GM12878 (cell line): ENCODE results near the gene TRPC3. TPM values are rescaled to one million over a fixed set of nuclear protein-coding genes. Genes with fewer than 3 reads are reported as not detected.

ENCODE experiments used
- ATAC-seq: fragments of 200-7000 bp; cut with Tn5 transposase; 3 replicates; pipeline ENCODE4 v1.9.1; 2020; ENCODE audit warnings: mild to moderate bottlenecking, moderate library complexity
- BruUV-seq: library from RNA; stranded (reverse); fragments of 400-500 nt; replicated peaks from 2 replicates; lab custom pipeline; 2021; lab: Mats Ljungman, UMichigan
- CTCF ChIA-PET: fragments of 300-600 bp; sonication (Branson Sonifier 250); formaldehyde crosslinking; extraction: SDS; loops from one replicate; lab custom pipeline; 2021; ENCODE audit warnings: inconsistent platforms; lab: Yijun Ruan, JAX
- POLR2A ChIA-PET: fragments of 350-600 bp; formaldehyde crosslinking; extraction: SDS; loops from one replicate; lab custom pipeline; 2021; ENCODE audit warnings: inconsistent platforms; lab: Charles Lee
- RAD21 ChIA-PET: fragments of 300-600 bp; sonication (Branson Sonifier 250); formaldehyde crosslinking; loops from one replicate; lab custom pipeline; 2023; ENCODE audit warnings: antibody characterized with exemption; ENCODE audit not compliant: unreplicated experiment; lab: Charles Lee
- SMC1A ChIA-PET: fragments of 300-600 bp; sonication (Branson Sonifier 250); formaldehyde crosslinking; loops from one replicate; lab custom pipeline; 2023; ENCODE audit not compliant: unreplicated experiment, uncharacterized antibody; lab: Charles Lee
- DNase-seq: peaks from one replicate; pipeline ENCODE4 v3.0.0-alpha.2; 2011; ENCODE audit warnings: low read depth, low spot score
- FAIRE-seq: peaks from 3 replicates; lab custom pipeline; 2011; peaks lifted over from hg19 to GRCh38; lab: Jason Lieb, UNC
- H2AFZ ChIP-seq: 2 replicates; pipeline ENCODE4 v1.6.0; 2011; ENCODE audit warnings: low read depth, low read length, control low read depth; ENCODE audit not compliant: control insufficient read depth
- H3K27ac ChIP-seq: 2 replicates; pipeline ENCODE4 v1.5.1; 2011; ENCODE audit warnings: control low read depth; ENCODE audit not compliant: control insufficient read depth, insufficient read depth
- H3K27me3 ChIP-seq, 2 experiments: replicated peaks in 1 of 2; 2 replicates each; pipeline versions ENCODE4 v1.6.0 to v1.6.1; 2011; ENCODE audit warnings: low read length in 1 of 2; ENCODE audit not compliant: control insufficient read depth in 2 of 2, insufficient read depth in 2 of 2
- H3K36me3 ChIP-seq, 2 experiments: 2 replicates each; pipeline ENCODE4 v1.5.1; 2011; ENCODE audit warnings: low read length in 1 of 2; ENCODE audit not compliant: control insufficient read depth in 2 of 2, insufficient read depth in 2 of 2
- H3K4me1 ChIP-seq: 2 replicates; pipeline ENCODE4 v1.6.1; 2011; ENCODE audit warnings: mild to moderate bottlenecking, low read length, moderate library complexity, mixed read lengths; ENCODE audit not compliant: control insufficient read depth, insufficient read depth
- H3K4me2 ChIP-seq: 2 replicates; pipeline ENCODE4 v1.6.0; 2011; ENCODE audit warnings: control low read depth; ENCODE audit not compliant: control insufficient read depth, insufficient read depth
- H3K4me3 ChIP-seq: fragments of 200-600 bp; sonication (generic); 2 replicates; pipeline ENCODE4 v1.5.1; 2016
- H3K79me2 ChIP-seq: 2 replicates; pipeline ENCODE4 v1.6.0; 2011; ENCODE audit warnings: low read length; ENCODE audit not compliant: control insufficient read depth, insufficient read depth
- H3K9ac ChIP-seq: 2 replicates; pipeline ENCODE4 v1.8.0; 2011; ENCODE audit warnings: low read length, control low read depth, mixed read lengths; ENCODE audit not compliant: control insufficient read depth, insufficient read depth
- H3K9me3 ChIP-seq: replicated peaks from 3 replicates; pipeline ENCODE4 v1.5.1; 2011; ENCODE audit warnings: mild to moderate bottlenecking, low read length; ENCODE audit not compliant: control insufficient read depth, insufficient read depth
- H4K20me1 ChIP-seq: 2 replicates; pipeline ENCODE4 v1.6.0; 2011; ENCODE audit not compliant: control insufficient read depth, insufficient read depth
- ESRRA ChIP-seq: IDR thresholded peaks from 2 replicates; pipeline ENCODE4 v1.6.1; 2012; ENCODE audit warnings: mild to moderate bottlenecking, low read length, improper control_type of control experiment
- FOXM1 ChIP-seq: IDR thresholded peaks from 2 replicates; pipeline ENCODE4 v1.6.1; 2012; ENCODE audit warnings: low read depth, mild to moderate bottlenecking, inconsistent platforms, low read length, moderate library complexity
- HDGF ChIP-seq: fragments of 450-650 bp; IDR thresholded peaks from 2 replicates; pipeline ENCODE4 v1.6.1; 2016; ENCODE audit warnings: antibody characterized with exemption
- RELA ChIP-seq: fragments of 450-650 bp; IDR thresholded peaks from 2 replicates; pipeline ENCODE4 v1.8.0; 2014; ENCODE audit warnings: borderline replicate concordance; ENCODE audit not compliant: partially characterized antibody
- SIX5 ChIP-seq: IDR thresholded peaks from 2 replicates; pipeline ENCODE4 v1.6.1; 2011; ENCODE audit warnings: mild to moderate bottlenecking, low read depth, low read length, moderate library complexity; ENCODE audit not compliant: severe bottlenecking
- SUPT20H ChIP-seq: IDR thresholded peaks from 2 replicates; pipeline ENCODE4 v1.6.1; 2011; ENCODE audit warnings: low read depth, mild to moderate bottlenecking, low read length, moderate library complexity, borderline replicate concordance; ENCODE audit not compliant: control insufficient read depth
- WRNIP1 ChIP-seq: IDR thresholded peaks from 2 replicates; pipeline ENCODE4 v1.6.1; 2011; ENCODE audit warnings: low read depth, low read length, improper control_type of control experiment, borderline replicate concordance
- YBX1 ChIP-seq: fragments of 450-650 bp; IDR thresholded peaks from 2 replicates; pipeline ENCODE4 v1.6.1; 2016; ENCODE audit warnings: antibody characterized with exemption
- WGBS: methylation state at CpG from one replicate; pipeline ENCODE4 v1.1.6; 2016; ENCODE audit warnings: low lambda C conversion rate; ENCODE audit not compliant: insufficient replicate concordance, insufficient coverage; ENCODE audit errors: missing lambda C conversion rate; 5-methylcytosine and 5-hydroxymethylcytosine counted together
- in situ Hi-C: fragments of 300-500 bp; cut with MboI; formaldehyde crosslinking; loops from 9 replicates; pipeline ENCODE4 v1.14.3; 2018; ENCODE audit warnings: mixed read lengths
- intact Hi-C: fragments of 100-400 bp; cut with micrococcal nuclease; formaldehyde crosslinking; loops from one replicate; pipeline ENCODE4 v1.14.2; 2022; ENCODE audit not compliant: unreplicated experiment
- polyA plus RNA-seq, 11 experiments: library from polyadenylated mRNA; depleted of rRNA in 4 of 11; unstranded in 6 of 11; stranded (reverse) in 5 of 11; fragments of >200 nt; fragmentation: Nextera tagmentation in 4 of 11; fragmentation: Illumina TruSeq in 1 of 11; extraction: Ambion mirVana in 4 of 11; extraction: Trizol in 1 of 11; gene quantifications; 1 replicate in 1 of 11; 2 replicates in 10 of 11; pipeline versions ENCODE4 v1.2.1 to v1.2.3, GENCODE V29; 2011 to 2016; ENCODE audit warnings: inconsistent platforms in 2 of 11, missing spikeins in 2 of 11, low read depth in 1 of 11
- total RNA-seq, 4 experiments: library from RNA; depleted of rRNA in 3 of 4; stranded (reverse); fragments of >200 nt in 3 of 4; fragmentation: Illumina TruSeq in 1 of 4; extraction: Trizol in 1 of 4; gene quantifications; 2 replicates each; pipeline versions ENCODE4 v1.2.1 to v1.2.3, GENCODE V29; 2013 to 2021
- TF ChIP-seq, protein P1 (sequence below): fragments of 450-650 bp; IDR thresholded peaks from 2 replicates; pipeline ENCODE4 v1.6.1; 2014; ENCODE audit warnings: mild to moderate bottlenecking
- TF ChIP-seq, protein P2 (sequence below): fragments of 150-350 bp; IDR thresholded peaks from 2 replicates; pipeline ENCODE4 v1.6.1; 2016; ENCODE audit warnings: low read depth, low read length

The TRPC3 gene
- total and polyA plus RNA-seq, 10 of the 15 experiments (the other 5 are each of a cell fraction or from before 2014, with no cell fraction given) = not detected

DNA sequence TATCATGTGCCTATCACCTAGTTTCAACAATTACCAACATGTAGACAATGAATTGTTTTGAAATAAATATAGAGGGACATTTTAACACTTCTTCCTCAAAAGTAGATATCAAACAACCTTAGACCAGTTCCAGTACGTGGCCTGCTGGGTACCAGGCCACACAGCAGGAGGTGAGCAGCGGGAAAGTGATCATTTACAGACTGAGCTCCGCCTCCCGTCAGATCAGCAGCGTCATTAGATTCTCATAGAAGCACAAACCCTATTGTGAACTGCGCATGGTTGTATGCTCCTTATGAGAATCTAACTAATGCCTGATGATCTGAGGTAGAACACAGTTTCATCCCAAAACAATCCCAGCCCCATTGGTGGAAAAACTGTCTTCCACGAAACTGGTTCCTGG lies 88.1 kb downstream of the TRPC3 start:
- Histone ChIP-seq H4K20me1 (no peaks in the 10 kb centered on the region), H3K9ac (no peak overlapping the region), H3K27me3 (no peaks in the 10 kb centered on the region), H2AFZ (no peak overlapping the region), H3K79me2 (no peaks in the 10 kb centered on the region), H3K36me3 (no peaks in the 10 kb centered on the region), H3K4me2 (no peak overlapping the region), H3K4me3 (no peak overlapping the region), H3K27ac (no peak overlapping the region), H3K4me1 (no peaks in the 10 kb centered on the region), H3K9me3 (no peaks in the 10 kb centered on the region)
- 83% methylated on average over 7 of the region's 7 CpGs for WGBS
- ChIA-PET RAD21 (no interaction called here), CTCF (interaction anchor here (0.9 kb wide), 1 partner anchor 739 kb away, joined by 3 read pairs; no protein-coding TSS in a partner anchor), SMC1A (interaction anchor here (1.7 kb wide), 1 partner anchor 35 kb away, joined by 7 read pairs; no protein-coding TSS in a partner anchor), POLR2A (no interaction called here)
- BruUV-seq = no TSS peak
- intact Hi-C loops = no loop called here
- in situ Hi-C loops = no loop called here
- DNase-seq (no peak), ATAC-seq (no peak), FAIRE-seq (no peak)
- TF ChIP-seq, protein P1, sequence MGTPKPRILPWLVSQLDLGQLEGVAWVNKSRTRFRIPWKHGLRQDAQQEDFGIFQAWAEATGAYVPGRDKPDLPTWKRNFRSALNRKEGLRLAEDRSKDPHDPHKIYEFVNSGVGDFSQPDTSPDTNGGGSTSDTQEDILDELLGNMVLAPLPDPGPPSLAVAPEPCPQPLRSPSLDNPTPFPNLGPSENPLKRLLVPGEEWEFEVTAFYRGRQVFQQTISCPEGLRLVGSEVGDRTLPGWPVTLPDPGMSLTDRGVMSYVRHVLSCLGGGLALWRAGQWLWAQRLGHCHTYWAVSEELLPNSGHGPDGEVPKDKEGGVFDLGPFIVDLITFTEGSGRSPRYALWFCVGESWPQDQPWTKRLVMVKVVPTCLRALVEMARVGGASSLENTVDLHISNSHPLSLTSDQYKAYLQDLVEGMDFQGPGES = no peak
- no peak for TF ChIP-seq FOXM1
- TF ChIP-seq, all 136 proteins: peak for 0

GRCh38 chr4:121861426-121861825 lies 90.4 kb downstream of the TRPC3 start:
- Histone ChIP-seq H3K9ac (no peak overlapping the region), H3K27ac (no peak overlapping the region), H3K4me3 (no peak overlapping the region), H3K9me3 (no peaks in the 10 kb centered on the region), H4K20me1 (no peaks in the 10 kb centered on the region), H2AFZ (no peak overlapping the region), H3K79me2 (no peaks in the 10 kb centered on the region), H3K36me3 (no peaks in the 10 kb centered on the region), H3K4me2 (no peak overlapping the region), H3K27me3 (no peaks in the 10 kb centered on the region), H3K4me1 (no peaks in the 10 kb centered on the region)
- no peak for DNase-seq
- SMC1A ChIA-PET = no interaction called here
- no peak for ATAC-seq
- WGBS = 93% methylated on average over 2 of the region's 2 CpGs
- POLR2A ChIA-PET = no interaction called here
- CTCF ChIA-PET = interaction anchor here (0.9 kb wide), 2 partner anchors 16 to 24 kb away, joined by 3 read pairs; no protein-coding TSS in a partner anchor
- TF ChIP-seq SIX5 (no peak), RELA (no peak), HDGF (no peak), ESRRA (no peak), WRNIP1 (no peak), YBX1 (no peak), SUPT20H (no peak)
- TF ChIP-seq, protein P2, sequence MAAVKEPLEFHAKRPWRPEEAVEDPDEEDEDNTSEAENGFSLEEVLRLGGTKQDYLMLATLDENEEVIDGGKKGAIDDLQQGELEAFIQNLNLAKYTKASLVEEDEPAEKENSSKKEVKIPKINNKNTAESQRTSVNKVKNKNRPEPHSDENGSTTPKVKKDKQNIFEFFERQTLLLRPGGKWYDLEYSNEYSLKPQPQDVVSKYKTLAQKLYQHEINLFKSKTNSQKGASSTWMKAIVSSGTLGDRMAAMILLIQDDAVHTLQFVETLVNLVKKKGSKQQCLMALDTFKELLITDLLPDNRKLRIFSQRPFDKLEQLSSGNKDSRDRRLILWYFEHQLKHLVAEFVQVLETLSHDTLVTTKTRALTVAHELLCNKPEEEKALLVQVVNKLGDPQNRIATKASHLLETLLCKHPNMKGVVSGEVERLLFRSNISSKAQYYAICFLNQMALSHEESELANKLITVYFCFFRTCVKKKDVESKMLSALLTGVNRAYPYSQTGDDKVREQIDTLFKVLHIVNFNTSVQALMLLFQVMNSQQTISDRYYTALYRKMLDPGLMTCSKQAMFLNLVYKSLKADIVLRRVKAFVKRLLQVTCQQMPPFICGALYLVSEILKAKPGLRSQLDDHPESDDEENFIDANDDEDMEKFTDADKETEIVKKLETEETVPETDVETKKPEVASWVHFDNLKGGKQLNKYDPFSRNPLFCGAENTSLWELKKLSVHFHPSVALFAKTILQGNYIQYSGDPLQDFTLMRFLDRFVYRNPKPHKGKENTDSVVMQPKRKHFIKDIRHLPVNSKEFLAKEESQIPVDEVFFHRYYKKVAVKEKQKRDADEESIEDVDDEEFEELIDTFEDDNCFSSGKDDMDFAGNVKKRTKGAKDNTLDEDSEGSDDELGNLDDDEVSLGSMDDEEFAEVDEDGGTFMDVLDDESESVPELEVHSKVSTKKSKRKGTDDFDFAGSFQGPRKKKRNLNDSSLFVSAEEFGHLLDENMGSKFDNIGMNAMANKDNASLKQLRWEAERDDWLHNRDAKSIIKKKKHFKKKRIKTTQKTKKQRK = no peak
- intact Hi-C loops = no loop called here
- in situ Hi-C loops = no loop called here
- RAD21 ChIA-PET = no interaction called here
- no peak for FAIRE-seq
- no TSS peak for BruUV-seq
